Panc1 (cell line): ENCODE measurements around the gene TENT5C. TPM values are rescaled to one million over a fixed set of nuclear protein-coding genes. Genes with fewer than 3 reads are reported as not detected.

Experiments
- ATAC-seq: fragments of 200-7000 bp; cut with Tn5 transposase; 2 replicates; pipeline ENCODE4 v1.9.1; 2020; ENCODE audit warnings: mild to moderate bottlenecking, moderate library complexity
- BruUV-seq: library from RNA; stranded (reverse); fragments of 400-500 nt; replicated peaks from 2 replicates; lab custom pipeline; 2021; lab: Mats Ljungman, UMichigan
- CTCF ChIA-PET: fragments of 300-600 bp; sonication (Branson Sonifier 250); formaldehyde crosslinking; loops from one replicate; lab custom pipeline; 2022; ENCODE audit warnings: antibody characterized with exemption; lab: Charles Lee
- POLR2A ChIA-PET: fragments of 300-600 bp; sonication (Branson Sonifier 250); formaldehyde crosslinking; loops from one replicate; lab custom pipeline; 2022; ENCODE audit warnings: antibody characterized with exemption; lab: Charles Lee
- DNase-seq: peaks from one replicate; pipeline ENCODE4 v3.0.0-alpha.2; 2010; ENCODE audit warnings: low read depth, low spot score
- H3K27ac ChIP-seq: 2 replicates; pipeline ENCODE4 v1.5.1; 2011; ENCODE audit warnings: mild to moderate bottlenecking, low read length, inconsistent platforms
- H3K27me3 ChIP-seq: fragments of 200-500 bp; sonication (Bioruptor generic); 2 replicates; pipeline ENCODE4 v1.6.0; 2014; ENCODE audit warnings: low read length, inconsistent platforms; ENCODE audit not compliant: control insufficient read depth, insufficient read depth
- H3K36me3 ChIP-seq: fragments of 200-500 bp; sonication (Bioruptor generic); 2 replicates; pipeline ENCODE4 v1.5.1; 2014; ENCODE audit warnings: inconsistent platforms, mild to moderate bottlenecking, low read length, moderate library complexity; ENCODE audit not compliant: control insufficient read depth, insufficient read depth
- H3K4me1 ChIP-seq: 2 replicates; pipeline ENCODE4 v1.5.1; 2011; ENCODE audit warnings: inconsistent platforms, mild to moderate bottlenecking, low read length, moderate library complexity; ENCODE audit not compliant: control insufficient read depth, insufficient read depth
- H3K4me3 ChIP-seq, 2 experiments: 2 replicates each; pipeline ENCODE4 v1.5.1; 2011 to 2012; ENCODE audit warnings: low read depth in 2 of 2, low read length in 2 of 2, mild to moderate bottlenecking in 2 of 2, inconsistent platforms in 1 of 2, moderate library complexity in 1 of 2
- H3K9me3 ChIP-seq: fragments of 200-500 bp; sonication (Bioruptor generic); 2 replicates; pipeline ENCODE4 v1.5.1; 2014; ENCODE audit warnings: low read depth, mild to moderate bottlenecking, inconsistent platforms, low read length, moderate library complexity; ENCODE audit not compliant: control insufficient read depth, insufficient read depth
- CTCF ChIP-seq: fragments of 450-650 bp; IDR thresholded peaks from 2 replicates; pipeline ENCODE4 v1.5.1; 2017; ENCODE audit warnings: mild to moderate bottlenecking
- POLR2AphosphoS5 ChIP-seq: IDR thresholded peaks from 2 replicates; pipeline ENCODE4 v1.6.1; 2012; ENCODE audit warnings: mild to moderate bottlenecking, low read depth, low read length, moderate library complexity
- SIN3A ChIP-seq: IDR thresholded peaks from 2 replicates; pipeline ENCODE4 v1.6.1; 2012; ENCODE audit warnings: low read depth, mild to moderate bottlenecking, low read length, moderate library complexity, borderline replicate concordance; ENCODE audit not compliant: insufficient read depth
- TCF7L2 ChIP-seq: IDR thresholded peaks from 2 replicates; pipeline ENCODE4 v1.6.1; 2011; ENCODE audit warnings: mild to moderate bottlenecking, low read depth, low read length, inconsistent platforms
- in situ Hi-C: cut with HindIII; loops from 2 replicates; pipeline ENCODE4 v1.10.0; 2016; ENCODE audit warnings: low sequenced_read_pairs, low pct_unique_long_range_greater_than_20kb
- intact Hi-C: fragments of 100-400 bp; cut with micrococcal nuclease; formaldehyde crosslinking; loops from one replicate; pipeline ENCODE4 v1.10.0; 2022; ENCODE audit not compliant: unreplicated experiment
- total RNA-seq: library from RNA; stranded (reverse); gene quantifications from one replicate; pipeline ENCODE4 v1.2.1, GENCODE V29; 2021; ENCODE audit not compliant: unreplicated experiment
- TF ChIP-seq, protein P1 (sequence below), 2 experiments: IDR thresholded peaks; 2 replicates each; pipeline ENCODE4 v1.6.1; 2011 to 2012; ENCODE audit warnings: low read depth in 2 of 2, control low read depth in 1 of 2, low read length in 1 of 2, mild to moderate bottlenecking in 1 of 2, moderate library complexity in 1 of 2; ENCODE audit not compliant: insufficient read depth in 1 of 2

Gene TENT5C
- total RNA-seq, 1 experiment from 2014 or later, result 8.9 TPM

DNA sequence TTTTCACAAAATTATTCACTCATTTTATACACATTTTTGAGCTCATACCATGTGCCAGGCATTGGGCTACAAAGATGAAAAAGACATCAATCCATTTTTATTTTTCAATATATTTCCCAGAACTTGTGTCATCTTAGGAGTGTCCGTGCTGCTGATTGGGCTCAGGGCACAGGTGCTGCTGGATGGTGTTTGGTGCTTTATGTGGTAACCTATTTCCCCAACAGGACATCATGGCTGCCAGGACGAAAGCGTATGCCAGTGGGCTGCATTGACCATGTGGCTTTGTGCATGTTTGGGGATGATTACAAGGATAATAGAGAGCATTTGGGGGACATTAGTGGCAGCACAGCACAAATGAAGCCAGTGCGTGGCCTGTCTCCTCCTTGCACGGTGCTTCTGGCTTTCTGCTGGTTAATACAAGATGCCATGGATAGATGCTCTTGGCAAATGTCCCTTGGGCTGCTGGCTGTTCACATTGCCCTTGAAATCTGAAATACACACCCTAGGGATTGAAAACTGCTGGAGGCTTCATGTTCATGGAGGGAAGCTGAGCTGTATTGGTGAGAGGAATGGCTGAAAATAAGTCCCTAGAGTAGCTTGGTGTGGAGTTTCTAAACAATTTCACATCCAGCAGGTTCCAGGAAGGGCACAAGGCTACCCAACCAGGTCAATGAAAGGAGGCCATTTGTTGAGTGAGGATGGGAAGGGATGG is 52.3 kb downstream of the TENT5C start:
- POLR2A ChIA-PET, result no interaction called here
- DNase-seq, result no peak

GRCh38 chr1:117658676-117659075 is 52.8 kb downstream of the TENT5C start:
- H3K36me3 ChIP-seq, result no peaks in the 10 kb centered on the region
- no peak for ATAC-seq
- no TSS peak for BruUV-seq
- no peak overlapping the region; the same call in 1 of the 2 replicates for H3K27ac ChIP-seq
- no peak for DNase-seq
- H3K4me1 ChIP-seq, result peaks cover 41% of the 10 kb centered on the region
- no peaks in the 10 kb centered on the region for H3K9me3 ChIP-seq
- in situ Hi-C loops (no loop called here), intact Hi-C loops (no loop called here)
- POLR2A ChIA-PET, result no interaction called here
- no peak overlapping the region for H3K4me3 ChIP-seq
- CTCF ChIA-PET, result no interaction called here
- H3K27me3 ChIP-seq, result no peaks in the 10 kb centered on the region
- TF ChIP-seq SIN3A, result no peak
- TF ChIP-seq TCF7L2, result no peak
- TF ChIP-seq CTCF, result no peak
- no peak for TF ChIP-seq POLR2AphosphoS5
- TF ChIP-seq, protein P1, sequence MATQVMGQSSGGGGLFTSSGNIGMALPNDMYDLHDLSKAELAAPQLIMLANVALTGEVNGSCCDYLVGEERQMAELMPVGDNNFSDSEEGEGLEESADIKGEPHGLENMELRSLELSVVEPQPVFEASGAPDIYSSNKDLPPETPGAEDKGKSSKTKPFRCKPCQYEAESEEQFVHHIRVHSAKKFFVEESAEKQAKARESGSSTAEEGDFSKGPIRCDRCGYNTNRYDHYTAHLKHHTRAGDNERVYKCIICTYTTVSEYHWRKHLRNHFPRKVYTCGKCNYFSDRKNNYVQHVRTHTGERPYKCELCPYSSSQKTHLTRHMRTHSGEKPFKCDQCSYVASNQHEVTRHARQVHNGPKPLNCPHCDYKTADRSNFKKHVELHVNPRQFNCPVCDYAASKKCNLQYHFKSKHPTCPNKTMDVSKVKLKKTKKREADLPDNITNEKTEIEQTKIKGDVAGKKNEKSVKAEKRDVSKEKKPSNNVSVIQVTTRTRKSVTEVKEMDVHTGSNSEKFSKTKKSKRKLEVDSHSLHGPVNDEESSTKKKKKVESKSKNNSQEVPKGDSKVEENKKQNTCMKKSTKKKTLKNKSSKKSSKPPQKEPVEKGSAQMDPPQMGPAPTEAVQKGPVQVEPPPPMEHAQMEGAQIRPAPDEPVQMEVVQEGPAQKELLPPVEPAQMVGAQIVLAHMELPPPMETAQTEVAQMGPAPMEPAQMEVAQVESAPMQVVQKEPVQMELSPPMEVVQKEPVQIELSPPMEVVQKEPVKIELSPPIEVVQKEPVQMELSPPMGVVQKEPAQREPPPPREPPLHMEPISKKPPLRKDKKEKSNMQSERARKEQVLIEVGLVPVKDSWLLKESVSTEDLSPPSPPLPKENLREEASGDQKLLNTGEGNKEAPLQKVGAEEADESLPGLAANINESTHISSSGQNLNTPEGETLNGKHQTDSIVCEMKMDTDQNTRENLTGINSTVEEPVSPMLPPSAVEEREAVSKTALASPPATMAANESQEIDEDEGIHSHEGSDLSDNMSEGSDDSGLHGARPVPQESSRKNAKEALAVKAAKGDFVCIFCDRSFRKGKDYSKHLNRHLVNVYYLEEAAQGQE (IDR thresholded peaks at IDR 0.05; ENCODE audit: insufficient read depth in 1 of 2, low read depth in 2 of 2, low read length in 1 of 2), result no peak

More for the DNA sequence above, 52.3 kb downstream of the TENT5C start:
- H3K27me3 ChIP-seq, result no peaks in the 10 kb centered on the region
- H3K36me3 ChIP-seq, result no peaks in the 10 kb centered on the region
- peaks cover 46% of the 10 kb centered on the region for H3K4me1 ChIP-seq
- H3K9me3 ChIP-seq, result no peaks in the 10 kb centered on the region
- no TSS peak for BruUV-seq
- CTCF ChIA-PET, result no interaction called here
- peak overlapping the region; percentile 59; the same call in 1 of the 2 replicates for H3K27ac ChIP-seq
- no peak overlapping the region for H3K4me3 ChIP-seq
- TF ChIP-seq TCF7L2 (no peak), SIN3A (no peak), POLR2AphosphoS5 (no peak), CTCF (no peak)
- TF ChIP-seq, protein P1 (IDR thresholded peaks at IDR 0.05; ENCODE audit: insufficient read depth in 1 of 2, low read depth in 2 of 2, low read length in 1 of 2), result no peak
- no peak for ATAC-seq
- intact Hi-C loops (no loop called here), in situ Hi-C loops (no loop called here)
